ENCODE results near the gene LYRM4. TPM values are rescaled to one million over a fixed set of nuclear protein-coding genes. Genes with fewer than 3 reads are reported as not detected.

The LYRM4 gene
- total and polyA plus RNA-seq, 9 of the 15 experiments (the other 6 are each of a cell fraction or from before 2014, with no cell fraction given): 24.2 to 69.4 (median 41.8) TPM

DNA sequence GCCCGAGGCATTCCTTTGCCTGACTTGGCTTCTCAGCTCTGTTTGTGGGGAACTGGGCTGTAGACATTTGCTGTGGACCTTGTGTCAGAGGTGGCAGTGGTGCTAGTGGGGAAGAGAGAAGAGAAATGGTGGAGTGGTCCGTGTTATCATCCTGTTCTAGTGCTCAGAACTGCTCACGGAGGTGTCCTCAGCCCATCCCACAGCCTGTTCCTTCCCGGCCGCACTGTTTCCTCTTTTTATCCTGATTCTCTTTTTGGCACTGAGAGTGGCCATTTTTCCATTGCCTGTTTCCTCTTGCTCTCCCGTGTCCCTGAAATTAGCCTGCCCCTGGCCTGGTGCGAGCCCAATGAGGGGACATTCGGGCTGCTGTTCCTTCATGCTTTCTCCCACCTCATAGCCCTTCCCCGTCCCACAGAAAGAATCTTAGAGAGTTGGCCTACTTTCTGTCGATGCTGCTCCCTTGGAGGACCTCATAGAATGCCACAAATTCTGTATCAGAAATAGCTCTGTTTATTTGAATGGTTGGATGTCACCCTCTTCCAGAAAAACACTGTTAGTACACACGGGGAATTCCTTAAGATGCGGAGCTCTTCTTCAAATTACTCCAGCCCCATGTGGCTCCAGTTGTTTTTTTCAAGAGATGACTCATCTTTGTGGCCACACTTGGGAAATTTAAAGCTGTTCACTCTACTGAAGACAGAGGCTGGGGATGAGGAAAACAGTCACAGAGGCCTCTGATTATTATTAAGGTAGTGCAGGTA, 26.6 kb upstream of the LYRM4 start (continued):
- TF ChIP-seq EGR1 (conservative IDR thresholded peaks at IDR 0.05) (no peak), NRF1 (conservative IDR thresholded peaks at IDR 0.05 in 1 of 2, IDR thresholded peaks at IDR 0.05 in 1 of 2) (no peak), SMAD4 (CRISPR knock-in tag; conservative IDR thresholded peaks at IDR 0.05) (0 out of 2 replicates have a peak, but pooled peaks have one; percentile 23), ARID1B (IDR thresholded peaks at IDR 0.05) (0 out of 2 replicates have a peak, but pooled peaks have one; percentile 30), ZSCAN29 (IDR thresholded peaks at IDR 0.05) (no peak), ARNT (IDR thresholded peaks at IDR 0.05) (no peak)
- TF ChIP-seq, protein P1, sequence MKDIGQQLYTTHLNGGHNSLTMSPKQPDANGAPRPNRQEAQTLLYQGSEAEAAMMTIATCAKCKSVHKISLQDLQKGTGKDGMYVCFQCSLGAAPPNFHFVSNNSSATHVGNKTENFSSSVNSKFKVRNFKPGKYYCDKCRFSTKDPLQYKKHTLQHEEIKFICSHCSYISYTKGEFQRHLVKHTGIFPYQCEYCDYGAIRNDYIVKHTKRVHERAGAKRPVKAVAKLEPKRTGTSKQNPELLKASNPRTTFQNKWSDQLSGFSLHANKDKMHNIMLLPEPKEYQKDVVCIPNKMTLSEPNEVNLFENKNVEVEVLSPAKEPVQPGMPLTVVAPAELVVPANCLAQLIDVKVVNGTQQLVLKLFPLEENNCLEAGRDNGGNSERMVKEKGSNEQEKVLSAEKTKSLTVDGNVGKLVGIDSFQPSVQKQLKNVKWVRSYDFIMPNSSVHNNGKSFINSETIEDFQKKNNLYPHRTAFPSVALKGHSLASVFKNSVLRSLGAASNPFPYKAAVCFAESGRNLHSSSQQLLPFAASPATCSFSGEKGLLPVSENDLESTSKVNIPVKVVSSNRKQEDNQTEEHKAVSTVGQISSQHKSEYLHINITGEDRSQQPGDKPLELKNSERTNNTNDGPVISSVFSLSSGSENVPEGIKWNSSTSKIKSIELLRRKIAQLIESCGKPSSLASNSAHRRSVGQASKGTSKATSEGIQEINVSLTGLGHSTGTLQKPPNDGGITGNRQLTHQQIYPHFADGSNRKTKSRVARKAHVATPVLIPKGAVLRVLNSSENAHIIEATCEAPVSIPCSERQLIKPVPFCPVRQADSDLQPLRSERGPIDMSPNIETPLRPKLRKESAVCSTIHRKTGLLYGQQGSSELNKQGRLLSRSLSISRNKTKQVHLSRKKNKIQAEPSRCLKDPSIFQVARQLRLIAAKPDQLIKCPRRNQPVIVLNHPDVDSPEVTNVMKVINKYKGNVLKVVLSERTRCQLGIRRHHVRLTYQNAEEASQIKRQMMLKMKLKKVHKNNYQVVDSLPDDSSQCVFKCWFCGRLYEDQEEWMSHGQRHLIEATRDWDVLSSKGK (CRISPR knock-in tag; IDR thresholded peaks at IDR 0.05): no peak

Data from K562 (cell line).